ENCODE data around the gene HYLS1. TPM values are rescaled to one million over a fixed set of nuclear protein-coding genes. Genes with fewer than 3 reads are reported as not detected.

The HYLS1 gene
- total and polyA plus RNA-seq, 9 of the 15 experiments (the other 6 are each of a cell fraction or from before 2014, with no cell fraction given): 2.7 to 8.2 (median 4.8) TPM

DNA sequence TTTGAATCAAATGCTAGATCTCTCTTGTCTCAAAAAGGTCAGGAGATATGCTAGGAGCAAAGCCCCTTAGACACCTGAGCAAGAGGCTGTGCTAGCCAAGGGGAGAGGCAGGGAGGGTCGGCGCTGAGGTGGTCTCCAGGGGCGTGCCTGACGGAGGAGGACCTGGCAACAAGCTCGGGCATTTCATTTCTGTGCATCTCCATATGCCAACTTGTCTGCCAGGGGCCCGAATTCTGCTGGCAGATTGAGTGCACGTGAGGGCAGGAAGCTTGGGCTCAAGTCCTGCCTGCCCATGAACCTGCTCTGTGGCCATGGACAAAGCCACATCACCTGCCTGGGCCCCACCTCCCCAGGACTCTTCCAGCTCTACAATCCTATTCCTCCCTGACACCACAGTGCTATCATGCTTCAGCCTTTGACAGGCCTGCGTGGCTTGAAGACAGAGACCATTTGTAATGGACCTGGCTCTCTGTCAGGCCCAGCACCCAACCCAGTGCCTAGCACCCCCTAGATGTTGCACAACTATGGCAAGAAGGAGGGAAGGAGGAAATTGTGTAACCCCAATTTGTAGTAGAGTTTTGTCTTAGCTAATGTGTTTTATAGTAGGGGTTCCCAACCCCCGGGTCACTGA lies 42.1 kb downstream of the HYLS1 start:
- peaks cover 4 to 9% of the 10 kb centered on the region in 2 experiments; a peak in 4 of 5 replicates for H3K4me1 ChIP-seq (replicated peaks in 1 of 2; ENCODE audit: control insufficient read depth in 2 of 2, insufficient read depth in 2 of 2, low read length in 2 of 2)
- no TSS peak for BruUV-seq (replicated peaks)
- ChIA-PET CTCF (ENCODE audit: low intra/inter-chr PET ratio) (no interaction called here), POLR2A (interaction anchor here (0.5 to 0.7 kb wide), 3 partner anchors 12 to 608 kb away, joined by 3 read pairs; no protein-coding TSS in a partner anchor)
- no peaks in the 10 kb centered on the region for H4K20me1 ChIP-seq (replicated peaks; ENCODE audit: control insufficient read depth, insufficient read depth, low read length)
- no peaks in the 10 kb centered on the region for H3K79me2 ChIP-seq (ENCODE audit: control insufficient read depth, insufficient read depth, low read length)
- H3K27me3 ChIP-seq (ENCODE audit: control insufficient read depth in 2 of 2, insufficient read depth in 2 of 2, low read length in 2 of 2): peaks cover 9 to 30% of the 10 kb centered on the region in 2 experiments; a peak in 4 of 5 replicates
- peak; percentile 71 for TF ChIP-seq CEBPB (tag; IDR thresholded peaks at IDR 0.05)
- TF ChIP-seq, protein P1, sequence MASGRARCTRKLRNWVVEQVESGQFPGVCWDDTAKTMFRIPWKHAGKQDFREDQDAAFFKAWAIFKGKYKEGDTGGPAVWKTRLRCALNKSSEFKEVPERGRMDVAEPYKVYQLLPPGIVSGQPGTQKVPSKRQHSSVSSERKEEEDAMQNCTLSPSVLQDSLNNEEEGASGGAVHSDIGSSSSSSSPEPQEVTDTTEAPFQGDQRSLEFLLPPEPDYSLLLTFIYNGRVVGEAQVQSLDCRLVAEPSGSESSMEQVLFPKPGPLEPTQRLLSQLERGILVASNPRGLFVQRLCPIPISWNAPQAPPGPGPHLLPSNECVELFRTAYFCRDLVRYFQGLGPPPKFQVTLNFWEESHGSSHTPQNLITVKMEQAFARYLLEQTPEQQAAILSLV (tag; IDR thresholded peaks at IDR 0.05): no peak
- no peak for TF ChIP-seq CEBPG (CRISPR knock-in tag; IDR thresholded peaks at IDR 0.05)
- TF ChIP-seq CEBPG (tag; conservative IDR thresholded peaks at IDR 0.05 in 1 of 2, IDR thresholded peaks at IDR 0.05 in 1 of 2): 0 out of 4 replicates have a peak, but pooled peaks of 1 of the 2 experiments have one; percentile 0
- no peak overlapping the region for H3K4me2 ChIP-seq (ENCODE audit: insufficient read depth, low read length)
- no peak overlapping the region for H3K27ac ChIP-seq (ENCODE audit: extremely low read depth, low read depth, low read length)
- ATAC-seq (no peak), DNase-seq (ENCODE audit: extremely low read depth in 1 of 4, low spot score in 3 of 4) (no peak), FAIRE-seq (no peak)
- H3K9me3 ChIP-seq (replicated peaks; ENCODE audit: control insufficient read depth, insufficient read depth, low read depth, low read length): no peaks in the 10 kb centered on the region
- in situ Hi-C loops (cut with MboI) (no loop called here), intact Hi-C loops (cut with micrococcal nuclease) (loop anchor here (10.0 kb wide), 1 partner anchor 125 kb away; no protein-coding TSS in a partner anchor)
- no peaks in the 10 kb centered on the region for H3K36me3 ChIP-seq (ENCODE audit: control insufficient read depth, insufficient read depth, low read length)
- H3K9me1 ChIP-seq (ENCODE audit: control insufficient read depth, insufficient read depth, low read length): no peaks in the 10 kb centered on the region
- 4% methylated on average over 9 of the region's 9 CpGs for WGBS (ENCODE audit: insufficient coverage, low coverage, missing lambda C conversion rate)
- no peak overlapping the region for H3K4me3 ChIP-seq
- peak overlapping the region in 1 of 2 experiments; percentile 29; a peak in 1 of 4 replicates for H3K9ac ChIP-seq (ENCODE audit: insufficient read depth in 1 of 2, low read depth in 2 of 2, low read length in 2 of 2)
- no peak overlapping the region for H2AFZ ChIP-seq (ENCODE audit: low read depth, low read length)

Measured in K562 (cell line).